HK-2 (cell line): Measurements from ENCODE around the gene PPFIBP1.
"Not testable (repeated sequence)": the region's sequence is repeated elsewhere in the genome, so short reads cannot be mapped to it uniquely, and the experiment has no call there.

ENCODE experiments used
- DNase-seq: peaks from one replicate; pipeline ENCODE4 v3.0.0-alpha.2; 2018; ENCODE audit not compliant: unreplicated experiment

The PPFIBP1 gene

GRCh38 chr12:27566159-27566558 is 42.2 kb downstream of the PPFIBP1 start:
- DNase-seq, result no peak

DNA sequence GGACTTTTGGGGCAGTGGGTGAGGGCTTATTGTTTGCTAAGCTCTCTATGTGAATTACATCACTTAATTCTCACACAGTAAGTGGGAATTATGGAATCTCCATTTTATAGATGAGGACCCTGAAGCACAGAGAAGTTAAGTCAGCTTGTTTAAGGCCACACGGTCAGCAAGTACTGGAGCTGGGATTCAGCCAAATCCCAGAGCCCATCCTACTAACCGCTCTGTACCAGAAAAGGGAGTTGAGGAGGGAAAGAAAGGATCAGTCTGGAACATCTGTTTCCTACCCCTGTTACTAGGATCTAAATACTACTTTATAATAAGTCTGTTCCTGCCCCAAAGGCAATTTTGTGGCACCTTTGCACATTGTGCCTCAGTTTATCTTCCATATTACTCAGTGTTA is 42.6 kb downstream of the PPFIBP1 start:
- DNase-seq, result no peak

DNA sequence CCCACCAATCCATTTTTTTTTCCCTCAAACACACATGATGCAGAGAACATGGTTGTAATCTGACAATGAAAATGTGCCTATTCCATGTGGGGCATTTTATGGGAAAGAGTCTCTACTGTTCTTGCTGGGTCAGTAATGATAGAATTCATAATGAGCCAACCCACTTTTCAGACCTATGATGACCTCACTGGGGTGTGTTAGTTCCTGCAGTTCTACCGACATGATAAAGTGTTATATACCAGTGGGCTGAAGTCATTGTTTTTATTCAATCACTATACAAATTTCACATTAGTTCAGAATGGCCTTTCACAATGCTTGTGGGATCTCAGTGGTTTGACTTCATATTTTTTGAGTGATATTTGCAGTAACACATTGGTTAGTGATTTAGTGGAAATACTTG is 47.5 kb downstream of the PPFIBP1 start:
- no peak for DNase-seq

DNA sequence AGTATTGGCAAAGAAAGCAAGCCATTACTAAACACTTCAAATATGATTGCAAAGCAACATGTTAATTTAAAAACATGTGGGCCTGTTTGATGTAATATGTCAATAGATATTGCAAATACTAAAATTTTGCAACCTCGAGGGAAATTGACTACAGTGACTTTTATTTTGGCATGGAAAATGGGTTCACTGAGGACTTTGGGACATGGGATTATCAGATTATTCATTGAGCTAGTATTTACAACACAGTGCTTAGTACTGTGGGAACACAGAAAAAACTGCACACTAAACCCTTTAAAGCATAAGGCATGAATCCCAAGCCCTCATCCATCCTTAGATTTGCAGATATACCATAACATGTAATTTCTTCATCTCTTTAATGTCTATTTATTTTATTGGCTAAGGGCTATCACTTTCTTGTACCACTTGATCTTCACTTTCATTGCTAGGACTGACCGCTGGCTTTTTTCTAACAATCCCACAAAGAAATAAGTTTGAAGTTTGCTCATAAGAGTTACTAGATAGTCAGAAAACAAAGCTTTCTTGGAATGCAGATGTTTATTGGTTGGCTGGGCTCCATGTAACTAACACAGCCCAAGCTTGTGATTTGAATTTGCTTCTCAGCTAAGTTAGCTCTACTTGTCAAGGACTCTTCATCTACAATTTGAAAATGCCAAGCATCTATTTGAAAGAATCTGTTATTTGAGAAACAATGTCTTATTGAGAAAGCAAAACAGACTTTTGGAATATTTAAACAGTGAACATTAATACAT is 48.7 kb downstream of the PPFIBP1 start:
- DNase-seq, result no peak

- DNase-seq, result peak; percentile 64
These were observed 50.0 kb downstream of the PPFIBP1 start for GRCh38 chr12:27573972-27574371.

DNA sequence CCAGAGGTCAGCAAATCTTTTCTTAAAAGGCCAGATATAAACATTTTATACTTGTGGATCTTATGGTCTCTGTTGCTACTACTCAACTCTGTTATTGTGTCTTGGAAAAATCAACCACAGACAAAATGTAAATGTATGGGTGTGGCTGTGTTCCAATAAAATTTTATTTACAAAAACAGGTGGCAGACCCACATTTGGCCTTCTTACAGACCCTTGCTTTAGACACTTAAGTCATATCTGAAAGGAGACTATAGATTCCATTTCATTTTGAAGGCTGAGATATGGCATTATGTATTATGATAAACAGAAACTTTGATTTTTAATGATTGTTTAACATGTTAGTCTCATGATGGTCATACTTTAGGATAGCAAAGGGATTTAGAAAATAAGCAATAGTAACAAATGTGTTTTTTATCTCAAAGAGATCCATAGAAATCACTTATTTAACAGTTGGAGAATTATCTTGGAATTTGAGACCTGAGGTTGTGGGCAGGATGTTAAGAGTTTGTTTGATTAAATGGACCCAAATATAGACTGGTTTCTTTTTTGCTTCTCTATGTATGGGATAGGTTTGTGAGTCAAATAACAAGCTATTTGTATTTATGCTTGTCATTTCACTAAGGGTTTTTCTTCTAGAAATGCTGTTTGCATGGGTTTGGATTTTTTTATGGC is 51.2 kb downstream of the PPFIBP1 start:
- no peak for DNase-seq

DNA sequence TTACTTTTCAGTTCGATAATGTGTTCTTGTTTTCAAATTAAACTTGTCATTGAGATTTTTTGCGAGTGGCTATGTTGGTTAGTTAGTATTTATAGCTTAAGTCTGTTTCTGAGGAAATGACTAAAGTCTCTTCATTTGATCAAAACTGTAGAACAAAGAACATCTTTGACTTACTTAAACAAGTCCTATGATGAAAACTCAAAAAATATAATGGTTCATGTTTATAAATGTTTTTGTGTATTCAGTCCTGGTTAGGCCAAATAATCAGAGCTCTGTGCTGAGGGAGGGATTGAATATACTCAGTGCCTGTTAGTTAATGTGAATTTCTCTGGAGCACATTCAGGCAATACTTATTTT is 51.7 kb downstream of the PPFIBP1 start:
- no peak for DNase-seq

- no peak for DNase-seq
These were observed 52.8 kb downstream of the PPFIBP1 start for GRCh38 chr12:27576667-27577347.

DNA sequence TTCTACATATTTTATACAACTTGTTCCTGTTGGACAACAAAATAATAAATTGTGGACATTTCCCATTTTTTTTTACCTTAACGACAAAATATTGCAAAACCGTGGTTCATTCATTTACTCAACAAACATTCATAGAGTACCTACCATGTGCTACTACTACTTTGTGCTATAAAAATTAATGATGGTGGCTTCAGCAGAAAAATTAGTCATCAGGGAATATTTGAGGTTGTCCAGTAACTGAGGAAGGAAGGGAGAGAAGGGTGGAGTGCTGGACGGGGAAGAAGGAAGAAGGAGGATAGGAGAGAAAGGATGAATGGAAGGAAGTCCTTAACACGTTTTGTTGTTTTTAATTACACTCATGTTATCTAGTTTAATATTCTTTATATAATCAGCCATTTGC is 53.7 kb downstream of the PPFIBP1 start:
- no peak for DNase-seq

DNA sequence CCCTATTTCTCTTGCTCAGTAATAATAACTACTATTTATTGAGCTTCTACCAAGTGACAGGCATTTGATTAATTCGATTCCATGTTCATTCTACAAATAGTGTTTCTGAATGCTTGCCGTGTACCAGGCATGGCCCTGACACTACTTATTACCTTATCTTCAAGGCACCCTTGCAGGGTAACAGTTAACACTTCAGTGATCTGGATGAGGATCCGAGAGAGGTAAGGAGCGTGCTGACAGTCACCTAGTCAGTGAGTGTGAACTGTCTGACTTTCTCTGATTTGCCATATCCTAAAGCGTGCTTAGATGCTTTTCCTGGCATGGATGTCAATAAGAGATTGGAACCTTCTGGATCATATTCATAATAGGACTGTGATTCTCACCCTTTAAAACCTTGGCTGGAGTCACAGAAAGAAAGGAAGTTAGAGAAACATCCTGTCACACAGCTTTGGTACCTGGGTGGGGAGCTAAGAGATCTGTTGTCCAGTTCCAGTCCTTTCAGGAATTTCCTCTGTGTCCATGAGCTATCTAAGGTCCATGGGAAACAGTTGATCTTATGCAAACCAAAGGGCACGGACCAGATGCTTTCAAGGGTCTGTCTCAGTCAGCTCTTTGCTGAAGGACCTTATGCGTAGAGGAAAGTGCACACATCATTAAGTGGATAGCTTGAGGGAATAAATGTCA is 54.8 kb downstream of the PPFIBP1 start:
- DNase-seq, result no peak

DNA sequence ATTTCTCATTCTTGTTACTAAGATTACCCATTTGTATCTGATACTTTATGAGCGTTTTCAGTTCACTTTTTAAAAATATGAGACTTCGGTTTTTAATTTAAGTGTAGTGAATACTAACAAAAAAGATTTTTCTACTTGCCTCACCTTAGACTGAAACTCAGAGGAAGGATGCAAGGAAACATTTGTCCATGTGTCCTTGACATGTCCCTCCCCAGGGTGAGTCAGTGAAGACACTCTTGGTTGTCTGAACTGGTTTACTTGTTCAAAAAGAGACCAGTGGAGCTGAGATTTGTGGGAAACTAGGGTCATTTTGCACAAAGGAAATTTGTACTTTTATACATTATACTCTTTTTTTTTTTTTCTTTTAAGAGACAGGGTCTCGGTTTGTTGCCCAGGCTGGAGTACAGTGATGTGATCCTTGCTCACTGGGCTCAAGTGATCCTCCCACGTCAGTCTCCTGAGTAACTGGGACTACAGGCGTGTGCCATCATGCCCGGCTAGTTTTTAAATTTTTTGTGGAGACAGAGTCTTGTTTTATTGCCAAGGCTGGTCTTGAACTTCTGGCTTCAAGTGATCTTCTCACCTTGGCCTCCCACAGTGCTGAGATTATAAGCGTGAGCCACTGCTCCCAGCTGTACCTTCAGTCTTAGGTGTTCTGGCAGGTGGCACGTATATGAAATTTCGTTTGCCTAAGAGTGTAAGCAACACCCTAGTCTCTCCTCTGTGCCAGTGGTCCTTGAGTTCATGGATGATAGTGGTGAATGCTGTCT is 56.7 kb downstream of the PPFIBP1 start:
- DNase-seq, result no peak

GRCh38 chr12:27581331-27581671 is 57.3 kb downstream of the PPFIBP1 start:
- not testable (repeated sequence) for DNase-seq

GRCh38 chr12:27581833-27582232 is 57.8 kb downstream of the PPFIBP1 start:
- DNase-seq, result not testable (repeated sequence)

GRCh38 chr12:27582445-27582844 is 58.4 kb downstream of the PPFIBP1 start:
- DNase-seq, result not testable (repeated sequence)

- DNase-seq, result no peak
These were observed 59.2 kb downstream of the PPFIBP1 start for GRCh38 chr12:27583057-27583797.

- DNase-seq, result no peak
These were observed 60.0 kb downstream of the PPFIBP1 start for GRCh38 chr12:27583981-27584380.

- DNase-seq, result no peak
These were observed 61.8 kb downstream of the PPFIBP1 start for GRCh38 chr12:27585739-27586265.

GRCh38 chr12:27588075-27588730 is 64.2 kb downstream of the PPFIBP1 start:
- DNase-seq, result not testable (repeated sequence)

DNA sequence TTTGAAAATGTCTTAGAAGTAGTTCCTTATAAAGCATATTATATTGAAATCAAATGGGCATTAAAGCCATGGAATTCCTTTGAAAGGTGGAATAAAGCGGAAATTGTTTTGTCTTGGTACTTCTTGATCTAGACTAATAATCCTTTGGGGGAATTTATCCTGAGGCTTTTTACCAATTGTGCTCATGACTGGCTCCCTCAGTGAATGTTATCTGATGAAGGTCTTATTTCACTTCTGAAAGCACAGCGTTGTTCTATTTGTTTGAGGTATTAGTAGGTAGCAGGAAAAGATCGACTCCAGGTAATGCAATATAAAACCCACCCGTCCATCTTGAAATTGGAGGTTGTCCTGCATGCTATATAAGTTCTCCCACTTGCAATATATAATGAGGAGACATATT is 64.8 kb downstream of the PPFIBP1 start:
- DNase-seq, result no peak

GRCh38 chr12:27589419-27589818 is 65.4 kb downstream of the PPFIBP1 start:
- no peak for DNase-seq
